Stimulated activated CD8-positive, alpha-beta memory T cell treated with anti-CD3 and anti-CD28 coated beads, Interleukin-15, amount 100 ng/mL, for 24 hours (primary cell): ENCODE results near the gene EDAR.

Experiments used
- DNase-seq: peaks from one replicate; pipeline ENCODE4 v3.0.0-alpha.2; 2020; ENCODE audit warnings: low read depth

EDAR gene

DNA sequence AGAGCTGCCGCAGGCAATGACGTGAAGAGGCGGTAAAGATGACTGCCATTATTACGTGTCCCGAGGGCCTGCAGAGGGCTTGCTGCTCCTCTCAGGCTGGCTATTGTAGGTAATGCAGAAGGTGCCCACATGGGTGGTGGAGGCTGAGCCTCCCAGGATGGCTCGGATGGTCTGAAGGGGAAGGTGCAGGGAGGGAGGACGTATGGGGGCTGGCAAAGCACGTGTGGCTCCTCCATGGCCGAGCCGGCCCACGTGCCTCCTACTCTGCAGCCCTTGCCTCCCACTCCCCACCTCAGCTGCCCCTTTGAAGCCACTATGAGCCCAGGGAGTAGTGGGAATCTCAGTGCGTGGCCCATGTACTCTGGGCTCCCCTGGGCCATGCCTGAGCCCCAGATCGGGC, 48.9 kb downstream of the EDAR start:
- DNase-seq, result no peak

DNA sequence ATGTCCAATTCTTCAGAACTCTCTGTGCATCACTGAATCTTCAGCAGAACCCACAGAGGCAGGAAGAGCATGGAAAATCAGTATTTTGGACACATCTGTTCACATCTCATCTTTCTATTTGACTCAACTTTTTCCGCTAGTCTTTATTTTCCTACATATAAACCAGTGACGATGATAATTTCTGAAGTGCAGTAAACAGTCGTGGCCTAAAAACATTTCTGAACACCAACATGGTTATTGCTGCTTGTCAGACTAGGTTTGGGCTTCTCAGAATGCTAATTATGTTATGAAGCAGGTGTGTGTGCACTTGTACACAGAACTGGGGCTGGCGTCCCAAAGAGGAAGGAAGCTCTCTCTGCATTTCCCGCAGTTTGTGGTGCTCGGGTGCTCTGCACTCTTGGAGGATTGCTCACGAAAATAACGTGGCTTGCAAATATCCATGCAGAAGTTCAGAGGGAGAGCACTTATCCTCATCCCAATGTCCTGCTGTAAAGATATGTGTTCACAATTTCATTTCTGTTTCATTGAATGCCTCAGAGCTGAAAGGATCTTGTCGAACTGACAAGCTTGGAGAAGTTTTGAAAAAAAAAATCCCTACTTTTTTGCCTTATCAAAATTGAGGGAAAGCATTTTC, 50.8 kb downstream of the EDAR start:
- DNase-seq, result no peak

DNA sequence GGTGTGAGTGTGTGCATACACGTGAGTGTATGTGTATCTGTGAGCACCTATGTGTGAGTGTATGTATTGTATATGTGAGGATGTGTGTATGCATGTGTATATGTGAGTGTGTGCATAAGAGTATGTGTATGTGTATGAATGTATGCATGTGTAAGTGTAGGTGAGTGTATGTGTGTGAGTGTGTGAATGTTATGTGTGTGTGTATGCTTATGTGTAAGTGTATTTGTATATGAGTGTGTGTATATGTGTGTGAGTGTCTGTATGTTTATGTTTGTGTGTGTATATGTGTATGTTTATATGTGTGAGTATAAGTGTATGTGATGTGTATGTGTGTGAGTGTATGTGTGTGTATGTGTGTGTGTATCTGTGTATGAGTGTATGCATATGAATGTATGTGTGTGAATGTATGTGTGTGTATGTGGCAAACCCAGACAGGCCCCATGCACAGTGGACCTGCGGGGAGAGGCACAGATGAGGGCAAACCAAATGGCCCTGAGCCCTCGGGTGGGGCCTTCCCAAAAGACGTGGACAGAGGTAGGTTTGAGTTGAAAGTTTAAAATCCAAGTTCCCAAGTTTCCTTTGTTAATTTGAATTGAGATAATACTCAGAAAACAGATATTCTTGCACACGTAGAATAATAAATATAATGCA, 51.5 kb downstream of the EDAR start:
- DNase-seq, result no peak

GRCh38 chr2:108936866-108937265, 52.2 kb downstream of the EDAR start:
- no peak for DNase-seq

DNA sequence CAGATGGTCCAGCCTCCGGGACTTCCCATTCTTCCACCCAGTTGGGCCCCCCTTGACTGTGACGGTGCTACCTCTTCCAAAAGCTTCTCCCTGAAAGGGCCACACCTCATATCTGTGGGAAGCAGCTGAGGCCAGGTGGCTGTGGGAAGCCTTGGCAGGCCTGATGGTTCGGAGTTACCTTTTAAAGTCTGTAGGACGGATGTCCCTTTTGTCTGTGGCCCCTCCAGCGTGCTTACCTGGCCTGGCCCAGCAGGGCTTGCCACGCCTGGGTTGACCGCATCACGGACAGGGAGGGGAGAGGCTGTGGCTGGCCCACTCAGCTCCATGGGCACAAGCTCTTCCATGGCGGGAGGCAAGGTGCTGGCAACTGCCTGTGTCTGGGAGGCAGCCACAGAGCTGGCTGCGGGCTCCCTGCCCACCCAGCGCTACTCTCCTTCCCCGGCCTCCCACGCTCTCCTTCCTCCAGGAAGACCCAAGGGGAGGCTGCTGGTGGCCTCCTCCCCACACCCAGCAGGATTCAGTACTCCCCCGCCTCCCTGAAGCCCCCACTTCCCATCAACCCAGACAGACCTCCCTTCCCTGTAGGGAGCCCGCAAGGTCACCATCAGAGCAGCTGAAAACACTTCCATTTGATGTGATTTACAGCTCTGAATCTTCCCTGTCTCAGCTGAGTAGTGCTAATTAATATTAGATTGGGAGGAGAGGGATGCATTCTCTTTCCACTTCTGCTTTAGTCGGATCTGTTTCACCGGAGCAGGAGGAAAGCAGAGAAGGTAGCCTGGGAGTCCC, 52.8 kb downstream of the EDAR start:
- DNase-seq, result no peak

GRCh38 chr2:108935271-108935741, 53.7 kb downstream of the EDAR start:
- no peak for DNase-seq

- DNase-seq, result no peak
Measured at GRCh38 chr2:108934583-108935245, 54.3 kb downstream of the EDAR start.

DNA sequence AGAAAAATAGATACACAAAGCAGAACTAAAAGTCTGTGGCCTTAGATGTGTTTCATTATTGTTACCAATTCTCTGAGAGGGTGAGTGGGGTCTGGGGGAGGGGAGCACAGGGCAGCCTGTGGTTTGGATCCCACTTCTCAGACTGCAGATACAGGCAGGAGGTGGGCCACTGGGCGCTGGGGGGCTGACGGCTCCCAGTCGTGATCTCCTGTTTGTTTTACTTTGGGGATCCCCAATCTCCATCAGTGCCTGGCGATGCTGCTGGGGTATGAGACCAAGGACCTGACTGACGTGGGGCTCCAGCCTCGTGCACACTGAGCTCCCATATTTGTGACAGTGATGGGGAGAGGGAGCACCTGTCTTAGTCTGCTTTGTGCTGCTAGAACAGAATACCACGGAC, 54.9 kb downstream of the EDAR start:
- no peak for DNase-seq

DNA sequence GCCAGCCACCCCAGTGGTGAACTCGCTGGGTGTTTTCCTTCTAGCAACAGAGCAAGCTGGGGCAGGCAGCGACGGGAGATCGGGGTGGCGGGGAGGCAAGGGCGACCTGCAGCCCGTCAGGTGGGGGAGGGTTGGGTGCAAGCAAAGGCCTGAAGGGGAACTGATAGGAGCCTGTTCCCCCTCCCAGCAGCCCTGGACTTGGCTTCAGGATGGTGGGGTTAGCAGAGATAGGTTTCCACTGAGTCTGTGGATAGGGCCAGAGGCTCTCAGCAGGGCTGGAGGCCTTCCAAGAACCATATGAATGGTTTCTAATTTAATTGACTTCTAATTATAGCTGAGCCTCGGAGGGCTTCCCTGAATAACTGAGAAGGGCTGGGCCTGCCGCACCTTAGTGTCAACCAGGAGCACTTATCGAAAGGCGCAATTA, 55.3 kb downstream of the EDAR start:
- DNase-seq, result no peak

DNA sequence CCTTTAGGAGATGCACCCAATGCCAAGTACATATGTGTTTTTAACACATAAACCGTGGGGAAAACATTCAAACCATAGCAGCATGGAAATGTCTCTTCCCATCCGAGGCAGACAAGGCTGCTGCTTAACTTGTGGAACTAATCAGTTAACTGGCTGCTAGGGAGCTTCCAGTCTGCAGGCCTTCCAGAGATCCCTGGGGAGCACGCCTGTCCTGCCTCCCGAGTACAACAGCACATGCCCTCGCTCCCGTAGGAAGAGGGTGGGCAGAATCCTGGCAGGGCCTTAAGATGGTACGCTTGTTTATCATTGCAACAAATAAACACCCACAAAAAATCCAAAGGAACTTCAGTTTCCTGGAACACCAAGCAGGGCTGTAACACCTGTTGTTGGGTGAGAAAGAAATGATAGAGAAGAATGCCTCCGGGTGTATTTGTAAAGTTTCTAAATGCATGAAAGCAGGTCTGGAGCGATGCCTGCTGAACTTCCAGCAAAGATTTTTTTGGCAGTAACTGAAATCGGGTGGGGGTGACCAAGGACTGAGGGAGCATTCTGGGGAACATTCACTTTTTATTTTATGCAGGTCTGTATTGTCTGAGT, 56.2 kb downstream of the EDAR start:
- DNase-seq, result no peak

DNA sequence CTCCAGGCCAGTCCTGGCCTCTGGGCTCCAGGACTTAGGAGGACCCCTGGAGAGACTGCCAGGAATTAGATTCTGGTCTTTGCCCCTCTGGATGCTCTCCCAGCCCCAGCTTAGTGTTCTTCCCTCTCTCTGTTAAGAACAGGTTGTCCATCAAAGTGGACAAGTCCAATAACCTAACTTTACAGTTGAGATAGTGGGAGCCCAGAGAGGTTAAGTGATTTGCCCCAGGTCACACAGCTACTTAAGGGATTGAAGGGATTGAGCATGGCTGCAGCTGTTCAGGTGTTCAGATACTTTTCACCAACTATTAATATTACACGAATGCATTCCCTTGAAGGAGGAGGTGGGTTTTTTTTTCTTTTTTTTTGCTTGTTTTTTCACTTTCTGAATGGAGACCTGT, 57.6 kb downstream of the EDAR start:
- no peak for DNase-seq

DNA sequence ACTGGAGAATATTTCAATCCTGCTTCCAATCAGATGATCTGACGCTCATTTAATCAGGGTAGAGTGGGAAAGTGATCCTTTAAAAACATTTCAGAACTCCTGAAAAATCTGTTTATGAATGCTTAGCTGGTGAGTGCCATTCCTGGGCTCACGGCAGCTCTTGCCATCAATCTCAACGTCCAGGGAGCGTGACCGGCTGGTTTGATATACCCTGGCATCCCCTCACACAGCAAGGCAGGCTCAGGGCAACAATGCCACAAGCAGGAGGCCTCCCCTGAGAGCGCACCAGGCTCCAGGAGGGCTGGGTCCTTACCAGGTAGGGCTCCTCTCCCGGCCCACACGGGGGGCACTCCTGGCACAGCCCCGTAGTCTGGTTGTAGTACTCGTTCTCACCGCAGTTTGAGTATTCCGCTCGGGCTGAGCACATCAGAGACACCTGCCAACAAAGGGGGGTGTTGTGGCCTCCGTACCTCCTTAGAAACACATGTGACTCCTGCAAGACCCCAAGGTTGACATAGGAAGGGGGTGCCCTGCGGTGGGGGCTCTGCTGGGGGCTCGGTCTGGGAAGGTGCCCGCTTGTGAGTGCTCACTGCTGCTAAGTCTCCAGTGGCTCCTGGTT, 59.1 kb downstream of the EDAR start:
- no peak for DNase-seq

DNA sequence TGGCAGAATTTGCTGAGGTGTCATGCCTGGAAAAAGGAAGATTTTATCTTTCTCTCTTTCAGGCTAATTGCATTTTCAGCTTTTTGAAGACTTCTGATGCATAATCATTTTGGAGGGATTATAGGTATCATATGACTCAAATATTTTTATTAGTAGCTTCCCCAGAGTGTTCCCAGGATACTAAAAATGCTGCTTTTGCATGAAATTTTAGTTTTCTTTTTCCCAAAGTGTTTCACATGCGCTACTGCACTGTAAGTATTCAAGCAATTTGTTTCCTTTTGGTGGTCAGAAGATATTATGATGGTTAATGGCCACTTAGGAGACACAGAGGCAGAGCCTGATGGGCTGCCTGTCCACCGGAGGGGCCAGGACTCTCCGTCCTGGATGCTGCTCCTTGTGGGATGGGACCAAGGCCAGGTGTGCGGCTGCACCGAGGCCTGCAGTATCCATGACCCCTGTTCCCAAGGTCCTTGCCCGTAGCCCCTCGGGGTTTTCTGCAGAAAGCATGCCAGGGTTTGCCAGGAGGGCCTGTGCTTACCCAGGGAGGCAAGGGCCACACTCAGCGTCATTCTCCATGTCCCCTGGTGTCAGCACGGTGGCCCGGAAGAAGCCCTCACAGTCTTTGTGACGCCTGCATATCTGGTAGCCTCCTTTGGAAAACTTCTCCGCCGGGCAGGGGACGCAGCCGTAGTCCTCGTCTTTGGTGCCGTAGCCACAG, 60.2 kb downstream of the EDAR start:
- no peak for DNase-seq

GRCh38 chr2:108927936-108928659, 60.9 kb downstream of the EDAR start:
- no peak for DNase-seq

GRCh38 chr2:108927405-108927804, 61.6 kb downstream of the EDAR start:
- no peak for DNase-seq

DNA sequence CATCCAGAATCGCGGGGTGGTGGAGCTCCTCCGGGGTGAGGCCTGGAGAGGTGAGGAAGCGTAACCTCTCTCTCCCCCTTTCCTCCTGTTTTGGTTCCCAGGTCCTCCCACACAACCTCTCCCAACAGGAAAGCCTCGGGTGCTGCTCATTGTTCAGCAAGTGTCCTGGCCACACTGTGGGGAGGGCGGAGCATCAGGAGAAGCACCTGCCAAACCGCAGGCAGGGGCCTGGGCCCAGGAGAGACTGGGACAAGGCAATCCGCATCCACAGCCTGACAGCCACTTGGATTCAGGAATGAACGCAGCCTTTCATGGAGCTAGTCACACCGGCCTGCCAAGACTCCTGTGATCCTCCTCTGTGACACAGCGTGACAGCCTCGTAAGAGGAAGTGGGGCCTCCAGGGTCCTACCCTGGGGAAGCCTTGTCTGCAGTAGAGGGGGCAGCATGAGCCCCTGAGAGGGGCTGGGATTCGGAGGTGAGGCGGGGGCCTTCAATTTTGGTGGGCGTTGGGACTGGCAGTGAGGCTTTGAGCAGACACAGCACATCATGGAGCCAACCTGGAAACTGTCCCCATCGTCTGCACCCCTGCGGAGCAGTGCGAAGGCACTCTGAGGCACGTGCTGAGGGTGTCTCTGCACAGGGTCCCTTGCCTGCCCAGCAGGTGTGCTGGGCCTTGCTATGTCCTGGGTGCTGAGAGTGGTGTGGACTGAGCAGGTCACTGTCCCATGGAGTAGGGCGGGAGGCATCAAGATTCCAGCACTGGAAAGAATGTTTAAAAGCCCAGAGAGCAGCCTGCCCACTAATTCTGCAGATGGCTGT, 62.2 kb downstream of the EDAR start:
- DNase-seq, result no peak

- DNase-seq, result no peak
Measured at GRCh38 chr2:108925735-108926134, 63.3 kb downstream of the EDAR start.

- no peak for DNase-seq
Measured at GRCh38 chr2:108925286-108925685, 63.7 kb downstream of the EDAR start.

GRCh38 chr2:108924580-108925251, 64.3 kb downstream of the EDAR start:
- no peak for DNase-seq
